Gastrocnemius medialis (tissue), 4 donors: ENCODE data around the gene UBE2QL1. TPM values are rescaled to one million over a fixed set of nuclear protein-coding genes. Genes with fewer than 3 reads are reported as not detected.
A peak's percentile ranks its signal among the peaks of the same experiment; 100 is the strongest.

Source experiments
- ATAC-seq, 2 donors: fragments of 150-250 bp; one replicate each; pipeline ENCODE4 v1.9.1; 2016
- DNase-seq, 2 donors: peaks; one replicate each; pipeline ENCODE4 v3.0.0-alpha.2; 2019
- H3K27ac ChIP-seq, 4 donors: fragments of 200-600 bp; sonication (generic); 1 replicate in 1 of 4; 2 replicates in 3 of 4; pipeline ENCODE4 v1.5.1; 2016 to 2018; ENCODE audit warnings: mild to moderate bottlenecking in 2 of 4, moderate library complexity in 1 of 4
- H3K27me3 ChIP-seq, 3 donors: fragments of 200-600 bp; sonication (generic) in 2 of 3; 1 replicate in 1 of 3; 2 replicates in 2 of 3; pipeline versions ENCODE4 v1.5.1 to v1.6.0; 2016 to 2019; ENCODE audit warnings: mild to moderate bottlenecking in 1 of 3, moderate library complexity in 1 of 3
- H3K36me3 ChIP-seq, 2 donors: fragments of 200-600 bp; sonication (generic) in 1 of 2; one replicate each; pipeline ENCODE4 v1.5.1; 2017 to 2018
- H3K4me1 ChIP-seq, 2 donors: fragments of 200-600 bp; sonication (generic) in 1 of 2; one replicate each; pipeline ENCODE4 v1.5.1; 2016 to 2017; ENCODE audit warnings: mild to moderate bottlenecking in 2 of 2
- H3K4me3 ChIP-seq, 4 donors: fragments of 200-600 bp; sonication (generic) in 3 of 4; 1 replicate in 1 of 4; 2 replicates in 3 of 4; pipeline ENCODE4 v1.5.1; 2016 to 2019; ENCODE audit warnings: mild to moderate bottlenecking in 2 of 4
- H3K9me3 ChIP-seq, 3 donors: fragments of 200-600 bp; sonication (generic) in 2 of 3; 1 replicate in 1 of 3; 2 replicates in 2 of 3; pipeline ENCODE4 v1.5.1; 2016 to 2019
- CTCF ChIP-seq, 5 experiments: fragments of 450-650 bp in 3 of 5; fragments of 200-600 bp in 2 of 5; sonication (generic) in 2 of 5; IDR thresholded peaks in 4 of 5; conservative IDR thresholded peaks in 1 of 5; 1 replicate in 4 of 5; 2 replicates in 1 of 5; pipeline ENCODE4 v1.5.1; 2016 to 2019; ENCODE audit warnings: antibody characterized with exemption in 5 of 5, mild to moderate bottlenecking in 3 of 5, moderate library complexity in 3 of 5
- POLR2A ChIP-seq, 2 donors: fragments of 450-650 bp; IDR thresholded peaks; one replicate each; pipeline ENCODE4 v1.6.1; 2017; ENCODE audit warnings: antibody characterized with exemption in 2 of 2, mild to moderate bottlenecking in 2 of 2, moderate library complexity in 2 of 2
- in situ Hi-C, 4 donors: fragments of 200-750 bp; cut with MboI; loops; one replicate each; pipeline versions ENCODE4 v1.15.0 to v1.8.0; 2017; ENCODE audit warnings: low sequenced_read_pairs in 4 of 4
- intact Hi-C: fragments of 100-400 bp; cut with DNase I; formaldehyde crosslinking; loops from one replicate; pipeline ENCODE4 v1.15.1; 2023; ENCODE audit warnings: low total_unique reads
- total RNA-seq, 4 donors: library from RNA; depleted of rRNA; stranded (reverse); fragments of >200 nt; gene quantifications; one replicate each; pipeline versions ENCODE4 v1.1.0 to v1.2.3, GENCODE V29; 2016

UBE2QL1 gene
- total RNA-seq, 4 donors from 2014 or later: 48.8 to 150 (median 67.0) TPM

- in situ Hi-C loops (no loop called here), intact Hi-C loops (no loop called here)
- ATAC-seq: no peak
- no peaks in the 10 kb centered on the region for H3K27me3 ChIP-seq
- no peaks in the 10 kb centered on the region for H3K36me3 ChIP-seq
- H3K9me3 ChIP-seq: no peaks in the 10 kb centered on the region
- H3K4me1 ChIP-seq: peaks cover 20 to 36% of the 10 kb centered on the region in 2 donors
- no peak overlapping the region for H3K27ac ChIP-seq
- TF ChIP-seq CTCF (IDR thresholded peaks at IDR 0.05 in 4 of 5, conservative IDR thresholded peaks at IDR 0.05 in 1 of 5) (no peak), POLR2A (IDR thresholded peaks at IDR 0.05) (no peak)
- DNase-seq: no peak
- H3K4me3 ChIP-seq: no peak overlapping the region
These were observed 90.4 kb downstream of the UBE2QL1 start for GRCh38 chr5:6539060-6539459.

GRCh38 chr5:6540111-6540827 lies 91.6 kb downstream of the UBE2QL1 start:
- no peak for DNase-seq
- H3K27ac ChIP-seq: peak overlapping the region; percentile 72 to 79 (median 76)
- no peaks in the 10 kb centered on the region for H3K36me3 ChIP-seq
- ATAC-seq: peak; percentile 98 to 99
- H3K9me3 ChIP-seq: no peaks in the 10 kb centered on the region
- peaks cover 22 to 48% of the 10 kb centered on the region in 2 donors for H3K4me1 ChIP-seq
- intact Hi-C loops (loop anchor here (10.0 kb wide), 1 partner anchor 855 kb away; the partner anchor contains the start of gene ADCY2), in situ Hi-C loops (loop anchor here in 1 of 4 donors (10.0 kb wide), 1 partner anchor 85 kb away; no protein-coding TSS in a partner anchor)
- no peak for TF ChIP-seq POLR2A (IDR thresholded peaks at IDR 0.05)
- no peak for TF ChIP-seq CTCF (IDR thresholded peaks at IDR 0.05 in 4 of 5, conservative IDR thresholded peaks at IDR 0.05 in 1 of 5)
- H3K4me3 ChIP-seq: no peak overlapping the region
- H3K27me3 ChIP-seq: no peaks in the 10 kb centered on the region

- Histone ChIP-seq H3K9me3 (no peaks in the 10 kb centered on the region), H3K36me3 (no peaks in the 10 kb centered on the region), H3K4me3 (no peak overlapping the region), H3K27me3 (no peaks in the 10 kb centered on the region), H3K27ac (peak overlapping the region; percentile 72 to 79 (median 76)), H3K4me1 (peaks cover 34 to 59% of the 10 kb centered on the region in 2 donors)
- intact Hi-C loops (loop anchor here (10.0 kb wide), 1 partner anchor 853 kb away; the partner anchor contains the start of gene ADCY2), in situ Hi-C loops (loop anchor here in 1 of 4 donors (10.0 kb wide), 1 partner anchor 87 kb away; no protein-coding TSS in a partner anchor)
- DNase-seq: no peak
- ATAC-seq: no peak
- TF ChIP-seq POLR2A (IDR thresholded peaks at IDR 0.05): no peak
- TF ChIP-seq CTCF (IDR thresholded peaks at IDR 0.05 in 4 of 5, conservative IDR thresholded peaks at IDR 0.05 in 1 of 5): no peak
These were observed 92.8 kb downstream of the UBE2QL1 start for GRCh38 chr5:6541256-6542013.

- H3K27ac ChIP-seq: no peak overlapping the region
- intact Hi-C loops (loop anchor here (10.0 kb wide), 1 partner anchor 852 kb away; the partner anchor contains the start of gene ADCY2), in situ Hi-C loops (loop anchor here in 1 of 4 donors (10.0 kb wide), 1 partner anchor 88 kb away; no protein-coding TSS in a partner anchor)
- H3K27me3 ChIP-seq: no peaks in the 10 kb centered on the region
- no peaks in the 10 kb centered on the region for H3K36me3 ChIP-seq
- TF ChIP-seq POLR2A (IDR thresholded peaks at IDR 0.05) (no peak), CTCF (IDR thresholded peaks at IDR 0.05 in 4 of 5, conservative IDR thresholded peaks at IDR 0.05 in 1 of 5) (no peak)
- no peaks in the 10 kb centered on the region for H3K9me3 ChIP-seq
- peaks cover 38 to 61% of the 10 kb centered on the region in 2 donors for H3K4me1 ChIP-seq
- ATAC-seq (no peak), DNase-seq (no peak)
- no peak overlapping the region for H3K4me3 ChIP-seq
These were observed 94.0 kb downstream of the UBE2QL1 start for GRCh38 chr5:6542421-6543345.
